ENCODE measurements around the gene PCK1. TPM values are rescaled to one million over a fixed set of nuclear protein-coding genes. Genes with fewer than 3 reads are reported as not detected.

PCK1 gene
- total RNA-seq, 1 experiment from 2014 or later, result not detected

DNA sequence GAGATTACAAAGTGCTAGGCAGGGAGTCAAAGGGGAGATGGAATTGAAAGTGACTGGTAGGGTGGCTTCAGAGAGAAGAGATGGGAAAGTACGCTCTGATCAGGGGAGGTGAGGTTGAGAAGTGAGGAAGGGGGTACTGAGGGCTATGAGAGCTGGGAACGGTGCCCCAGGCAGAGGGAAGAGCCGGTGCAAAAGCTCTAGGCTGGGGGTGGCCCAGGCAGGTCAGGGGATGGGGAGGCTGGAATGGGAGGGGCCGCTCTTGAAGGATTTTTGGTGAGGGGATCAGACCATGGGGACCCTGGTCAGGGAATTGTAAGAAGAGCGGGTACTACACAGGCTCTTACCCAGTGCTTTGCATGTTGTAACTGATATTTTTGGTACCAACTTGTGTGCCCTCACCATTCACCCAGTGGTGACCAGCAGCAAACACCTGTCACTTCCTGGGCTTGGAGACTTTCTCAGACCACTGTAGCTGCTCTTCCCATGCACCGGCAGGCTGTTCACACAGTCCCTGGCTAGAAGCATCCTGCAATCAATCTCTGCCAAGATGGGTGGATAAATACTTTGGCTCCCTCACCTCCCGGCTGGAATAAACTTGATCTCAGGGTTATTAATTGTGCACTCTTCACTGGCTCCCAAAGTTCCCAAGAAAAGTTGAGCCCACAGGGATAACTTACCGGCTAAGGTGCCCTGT, 24.0 kb downstream of the PCK1 start:
- Histone ChIP-seq H3K36me3 (ENCODE audit: low read depth, low read length) (no peaks in the 10 kb centered on the region), H3K4me2 (ENCODE audit: low read length) (no peak overlapping the region), H3K27me3 (ENCODE audit: low read length) (peaks cover 49% of the 10 kb centered on the region), H3K9me2 (replicated peaks; ENCODE audit: low read length) (no peaks in the 10 kb centered on the region), H3F3A (ENCODE audit: low read length, unreplicated experiment) (no peaks in the 10 kb centered on the region), H3K4me3 (ENCODE audit: low read length) (no peak overlapping the region), H3K9ac (ENCODE audit: low read length) (no peak overlapping the region), H4K20me1 (ENCODE audit: low read length) (no peaks in the 10 kb centered on the region), H3K4me1 (ENCODE audit: insufficient read depth, low read length) (peaks cover 10% of the 10 kb centered on the region), H3K9me3 (ENCODE audit: low read length) (no peaks in the 10 kb centered on the region), H2AFZ (ENCODE audit: low read length) (no peak overlapping the region), H3K79me2 (ENCODE audit: low read length) (no peaks in the 10 kb centered on the region), H3K27ac (ENCODE audit: low read length) (no peak overlapping the region)
- intact Hi-C loops (cut with micrococcal nuclease), result no loop called here
- DNase-seq, result no peak
- TF ChIP-seq, protein P1, sequence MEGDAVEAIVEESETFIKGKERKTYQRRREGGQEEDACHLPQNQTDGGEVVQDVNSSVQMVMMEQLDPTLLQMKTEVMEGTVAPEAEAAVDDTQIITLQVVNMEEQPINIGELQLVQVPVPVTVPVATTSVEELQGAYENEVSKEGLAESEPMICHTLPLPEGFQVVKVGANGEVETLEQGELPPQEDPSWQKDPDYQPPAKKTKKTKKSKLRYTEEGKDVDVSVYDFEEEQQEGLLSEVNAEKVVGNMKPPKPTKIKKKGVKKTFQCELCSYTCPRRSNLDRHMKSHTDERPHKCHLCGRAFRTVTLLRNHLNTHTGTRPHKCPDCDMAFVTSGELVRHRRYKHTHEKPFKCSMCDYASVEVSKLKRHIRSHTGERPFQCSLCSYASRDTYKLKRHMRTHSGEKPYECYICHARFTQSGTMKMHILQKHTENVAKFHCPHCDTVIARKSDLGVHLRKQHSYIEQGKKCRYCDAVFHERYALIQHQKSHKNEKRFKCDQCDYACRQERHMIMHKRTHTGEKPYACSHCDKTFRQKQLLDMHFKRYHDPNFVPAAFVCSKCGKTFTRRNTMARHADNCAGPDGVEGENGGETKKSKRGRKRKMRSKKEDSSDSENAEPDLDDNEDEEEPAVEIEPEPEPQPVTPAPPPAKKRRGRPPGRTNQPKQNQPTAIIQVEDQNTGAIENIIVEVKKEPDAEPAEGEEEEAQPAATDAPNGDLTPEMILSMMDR (conservative IDR thresholded peaks at IDR 0.05; ENCODE audit: low read depth, low read length), result no peak
- TF ChIP-seq EZH2 (IDR thresholded peaks at IDR 0.05; ENCODE audit: low read length, unreplicated experiment), result no peak
- TF ChIP-seq EZH2phosphoT487 (IDR thresholded peaks at IDR 0.05; ENCODE audit: borderline replicate concordance, low read length), result no peak
- no peak for ATAC-seq
- POLR2A ChIA-PET (ENCODE audit: unreplicated experiment), result interaction anchor here (0.7 kb wide), 1 partner anchor 76 kb away, joined by 11 read pairs; no protein-coding TSS in a partner anchor
- CTCF ChIA-PET, result interaction anchor here (0.6 kb wide), 1 partner anchor 508 kb away, joined by 3 read pairs; no protein-coding TSS in a partner anchor
- BruUV-seq (replicated peaks), result no TSS peak

DNA sequence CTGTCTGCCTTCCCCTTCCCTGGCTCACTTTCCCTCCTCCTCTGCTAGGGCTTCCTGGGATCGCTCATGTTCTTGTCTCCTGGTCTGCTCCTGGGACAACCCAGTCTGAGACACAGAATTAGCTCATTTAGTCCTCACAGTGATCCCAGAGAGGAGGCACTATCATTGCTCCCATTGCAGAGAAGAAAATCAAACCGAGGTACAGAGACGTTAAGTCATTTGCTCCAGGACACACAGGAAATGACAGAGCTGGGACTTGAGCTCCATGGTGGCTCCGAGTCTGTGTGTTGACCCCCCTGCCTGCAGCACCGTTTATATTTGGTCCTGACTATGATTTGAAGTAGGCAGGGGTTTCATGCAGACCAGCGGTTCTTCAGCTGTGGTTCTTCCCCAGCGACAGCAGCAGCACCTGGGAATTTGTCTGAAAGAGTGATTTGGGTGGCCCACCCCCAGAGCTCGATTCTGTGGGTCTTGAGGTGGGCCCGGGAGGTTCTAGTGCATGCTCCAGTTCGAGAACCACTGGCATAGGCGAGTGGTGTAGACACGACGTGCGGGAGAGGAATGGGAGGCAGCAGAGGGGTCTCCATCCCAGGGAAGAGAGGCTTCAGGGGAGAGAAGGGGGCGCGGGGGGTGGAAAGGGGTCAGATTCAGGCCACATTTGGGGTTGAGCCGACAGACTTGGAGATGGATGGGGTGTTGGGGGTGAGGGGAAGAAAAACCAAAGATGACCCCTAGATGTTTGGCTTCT, 24.7 kb downstream of the PCK1 start:
- H3K27me3 ChIP-seq (ENCODE audit: low read length), result peaks cover 42% of the 10 kb centered on the region
- DNase-seq, result no peak
- no peak overlapping the region for H2AFZ ChIP-seq (ENCODE audit: low read length)
- no peak overlapping the region for H3K9ac ChIP-seq (ENCODE audit: low read length)
- H3K27ac ChIP-seq (ENCODE audit: low read length), result no peak overlapping the region
- intact Hi-C loops (cut with micrococcal nuclease), result no loop called here
- no TSS peak for BruUV-seq (replicated peaks)
- H3K9me2 ChIP-seq (replicated peaks; ENCODE audit: low read length), result no peaks in the 10 kb centered on the region
- no peaks in the 10 kb centered on the region for H3K36me3 ChIP-seq (ENCODE audit: low read depth, low read length)
- no peaks in the 10 kb centered on the region for H3F3A ChIP-seq (ENCODE audit: low read length, unreplicated experiment)
- no peak overlapping the region for H3K4me3 ChIP-seq (ENCODE audit: low read length)
- H3K9me3 ChIP-seq (ENCODE audit: low read length), result no peaks in the 10 kb centered on the region
- ChIA-PET CTCF (no interaction called here), POLR2A (ENCODE audit: unreplicated experiment) (no interaction called here)
- TF ChIP-seq EZH2 (IDR thresholded peaks at IDR 0.05; ENCODE audit: low read length, unreplicated experiment) (no peak), EZH2phosphoT487 (IDR thresholded peaks at IDR 0.05; ENCODE audit: borderline replicate concordance, low read length) (no peak)
- TF ChIP-seq, protein P1 (conservative IDR thresholded peaks at IDR 0.05; ENCODE audit: low read depth, low read length), result no peak
- H3K4me1 ChIP-seq (ENCODE audit: insufficient read depth, low read length), result peaks cover 10% of the 10 kb centered on the region
- H3K79me2 ChIP-seq (ENCODE audit: low read length), result no peaks in the 10 kb centered on the region
- no peak for ATAC-seq
- no peaks in the 10 kb centered on the region for H4K20me1 ChIP-seq (ENCODE audit: low read length)
- H3K4me2 ChIP-seq (ENCODE audit: low read length), result no peak overlapping the region

DNA sequence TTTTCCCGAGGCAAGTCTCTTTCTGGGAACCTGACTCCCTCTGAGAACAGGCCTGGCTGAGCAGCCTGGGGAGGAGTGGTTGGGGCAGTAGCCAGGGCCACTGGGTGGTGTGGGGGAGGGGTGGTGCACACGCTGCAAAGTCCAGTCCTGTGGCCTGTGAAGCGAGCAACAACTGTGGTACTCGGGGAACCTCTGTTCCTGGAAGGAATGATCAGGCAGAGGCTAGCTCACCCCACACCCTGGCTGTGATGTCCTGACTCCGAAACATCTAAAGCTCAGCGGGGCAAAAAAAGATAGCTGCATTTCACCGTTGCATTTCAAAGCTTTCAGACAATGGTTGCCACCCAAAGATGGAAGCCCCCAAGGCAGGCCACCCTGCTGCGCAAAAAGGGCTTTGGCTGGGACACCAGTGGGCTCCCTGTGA, 25.5 kb downstream of the PCK1 start:
- CTCF ChIA-PET, result no interaction called here
- DNase-seq, result no peak
- intact Hi-C loops (cut with micrococcal nuclease), result no loop called here

More for the DNA sequence above, 25.5 kb downstream of the PCK1 start:
- Histone ChIP-seq H3K4me3 (ENCODE audit: low read length) (no peak overlapping the region), H3F3A (ENCODE audit: low read length, unreplicated experiment) (no peaks in the 10 kb centered on the region), H3K9me3 (ENCODE audit: low read length) (no peaks in the 10 kb centered on the region), H3K36me3 (ENCODE audit: low read depth, low read length) (no peaks in the 10 kb centered on the region), H4K20me1 (ENCODE audit: low read length) (no peaks in the 10 kb centered on the region), H3K9ac (ENCODE audit: low read length) (no peak overlapping the region), H3K79me2 (ENCODE audit: low read length) (no peaks in the 10 kb centered on the region), H3K4me2 (ENCODE audit: low read length) (no peak overlapping the region), H3K27ac (ENCODE audit: low read length) (no peak overlapping the region), H3K9me2 (replicated peaks; ENCODE audit: low read length) (no peaks in the 10 kb centered on the region), H3K27me3 (ENCODE audit: low read length) (peaks cover 34% of the 10 kb centered on the region), H3K4me1 (ENCODE audit: insufficient read depth, low read length) (peaks cover 10% of the 10 kb centered on the region), H2AFZ (ENCODE audit: low read length) (no peak overlapping the region)
- ATAC-seq, result no peak
- POLR2A ChIA-PET (ENCODE audit: unreplicated experiment), result no interaction called here
- BruUV-seq (replicated peaks), result no TSS peak
- no peak for TF ChIP-seq EZH2phosphoT487 (IDR thresholded peaks at IDR 0.05; ENCODE audit: borderline replicate concordance, low read length)
- TF ChIP-seq EZH2 (IDR thresholded peaks at IDR 0.05; ENCODE audit: low read length, unreplicated experiment), result no peak
- TF ChIP-seq, protein P1 (conservative IDR thresholded peaks at IDR 0.05; ENCODE audit: low read depth, low read length), result no peak
